CD14-positive monocyte (primary cell): Measurements from ENCODE around the gene NAB1. TPM values are rescaled to one million over a fixed set of nuclear protein-coding genes. Genes with fewer than 3 reads are reported as not detected.

Experiments used
- DNase-seq, 3 donors: peaks; one replicate each; pipeline ENCODE4 v3.0.0-alpha.2; 2011 to 2022
- H2AFZ ChIP-seq: 2 replicates; pipeline ENCODE4 v1.6.0; 2012; ENCODE audit warnings: mild to moderate bottlenecking, low read depth, low read length, inconsistent platforms; ENCODE audit not compliant: insufficient read depth, poor library complexity, severe bottlenecking
- H3K27ac ChIP-seq, 2 donors: 1 replicate in 1 of 2; 2 replicates in 1 of 2; pipeline ENCODE4 v1.5.1; 2012 to 2013; ENCODE audit warnings: low read length in 2 of 2, control low read depth in 1 of 2, inconsistent platforms in 1 of 2, low read depth in 1 of 2, mild to moderate bottlenecking in 1 of 2
- H3K27me3 ChIP-seq, 2 donors: one replicate each; pipeline versions ENCODE4 v1.6.0 to v1.6.1; 2011 to 2013; ENCODE audit warnings: low read length in 2 of 2; ENCODE audit not compliant: control insufficient read depth in 2 of 2, insufficient read depth in 2 of 2
- H3K36me3 ChIP-seq, 2 donors: replicated peaks in 1 of 2; 1 replicate in 1 of 2; 2 replicates in 1 of 2; pipeline versions ENCODE4 v1.5.1 to v1.6.1; 2012 to 2013; ENCODE audit warnings: low read length in 2 of 2, control low read depth in 1 of 2, inconsistent platforms in 1 of 2, mild to moderate bottlenecking in 1 of 2; ENCODE audit not compliant: insufficient read depth in 2 of 2, control insufficient read depth in 1 of 2
- H3K4me1 ChIP-seq, 2 donors: 1 replicate in 1 of 2; 2 replicates in 1 of 2; pipeline versions ENCODE4 v1.5.1 to v1.6.1; 2012 to 2013; ENCODE audit warnings: low read length in 2 of 2, control low read depth in 1 of 2, inconsistent platforms in 1 of 2, mild to moderate bottlenecking in 1 of 2, moderate library complexity in 1 of 2; ENCODE audit not compliant: insufficient read depth in 2 of 2, control insufficient read depth in 1 of 2
- H3K4me2 ChIP-seq: replicated peaks from 2 replicates; pipeline ENCODE3; 2012; ENCODE audit warnings: low read length, moderate library complexity, mild to moderate bottlenecking; ENCODE audit not compliant: poor library complexity, severe bottlenecking; ENCODE audit errors: extremely low read depth
- H3K4me3 ChIP-seq, 3 experiments: fragments of 200-600 bp in 1 of 3; sonication (generic) in 1 of 3; replicated peaks in 1 of 3; 1 replicate in 2 of 3; 2 replicates in 1 of 3; pipeline ENCODE4 v1.5.1; 2011 to 2013; ENCODE audit warnings: low read length in 3 of 3, mild to moderate bottlenecking in 3 of 3, control low read depth in 2 of 3, low read depth in 2 of 3, inconsistent platforms in 1 of 3, moderate library complexity in 1 of 3
- H3K79me2 ChIP-seq: 2 replicates; pipeline ENCODE4 v1.6.0; 2012; ENCODE audit warnings: mild to moderate bottlenecking, control low read depth, inconsistent platforms, low read length, moderate library complexity; ENCODE audit not compliant: insufficient read depth
- H3K9ac ChIP-seq: 2 replicates; pipeline ENCODE4 v1.6.0; 2017; ENCODE audit warnings: low read length, mild to moderate bottlenecking; ENCODE audit not compliant: insufficient read depth, poor library complexity, severe bottlenecking
- H3K9me3 ChIP-seq, 2 donors: replicated peaks in 1 of 2; 1 replicate in 1 of 2; 2 replicates in 1 of 2; pipeline versions ENCODE4 v1.5.1 to v1.6.1; 2012 to 2013; ENCODE audit warnings: low read length in 2 of 2, control low read depth in 1 of 2; ENCODE audit not compliant: control insufficient read depth in 1 of 2, insufficient read depth in 1 of 2
- H4K20me1 ChIP-seq: 2 replicates; pipeline ENCODE4 v1.6.0; 2012; ENCODE audit warnings: mild to moderate bottlenecking, low read length, control low read depth, moderate library complexity; ENCODE audit not compliant: insufficient read depth
- H3K27ac Mint-ChIP-seq, 7 donors: one replicate each; pipeline ENCODE4 v1.8.0; 2020; ENCODE audit warnings: mild to moderate bottlenecking in 7 of 7, mixed read lengths in 7 of 7, moderate library complexity in 6 of 7, inconsistent platforms in 2 of 7
- H3K27me3 Mint-ChIP-seq, 3 donors: one replicate each; pipeline ENCODE4 v1.8.0; 2021 to 2022; ENCODE audit warnings: low read depth in 3 of 3, mild to moderate bottlenecking in 3 of 3, mixed read lengths in 3 of 3, moderate library complexity in 3 of 3, inconsistent platforms in 1 of 3
- H3K36me3 Mint-ChIP-seq, 2 donors: one replicate each; pipeline ENCODE4 v1.8.0; 2020; ENCODE audit warnings: mixed read lengths in 2 of 2, inconsistent platforms in 1 of 2, mild to moderate bottlenecking in 1 of 2
- H3K4me1 Mint-ChIP-seq: one replicate; pipeline ENCODE4 v1.8.0; 2020; ENCODE audit warnings: mild to moderate bottlenecking, mixed read lengths
- H3K4me3 Mint-ChIP-seq, 2 donors: one replicate each; pipeline ENCODE4 v1.8.0; 2020; ENCODE audit warnings: mild to moderate bottlenecking in 2 of 2, mixed read lengths in 2 of 2, moderate library complexity in 1 of 2
- H3K9me3 Mint-ChIP-seq, 7 donors: one replicate each; pipeline ENCODE4 v1.8.0; 2020 to 2022; ENCODE audit warnings: mixed read lengths in 7 of 7, mild to moderate bottlenecking in 6 of 7, moderate library complexity in 6 of 7, inconsistent platforms in 2 of 7
- WGBS: methylation state at CpG from one replicate; pipeline ENCODE4 v1.1.5; 2013; ENCODE audit warnings: missing lambda C conversion rate; ENCODE audit not compliant: insufficient coverage; 5-methylcytosine and 5-hydroxymethylcytosine counted together
- intact Hi-C, 2 donors: fragments of 100-400 bp; cut with micrococcal nuclease; formaldehyde crosslinking; loops; one replicate each; pipeline versions ENCODE4 v1.15.0 to v1.15.1; 2023
- polyA minus RNA-seq: library from RNA; depleted of rRNA, polyadenylated mRNA; stranded (reverse); fragments of >200 nt; gene quantifications from 2 replicates; pipeline ENCODE4 v1.2.3, GENCODE V29; 2012
- polyA plus RNA-seq, 3 donors: library from polyadenylated mRNA; depleted of rRNA in 1 of 3; unstranded in 2 of 3; stranded (reverse) in 1 of 3; fragments of 300-500 nt in 2 of 3; fragments of >200 nt in 1 of 3; fragmentation: Illumina TruSeq in 2 of 3; gene quantifications; 1 replicate in 2 of 3; 2 replicates in 1 of 3; pipeline ENCODE4 v1.2.3, GENCODE V29; 2012 to 2021
- total RNA-seq, 12 experiments: library from RNA in 1 of 12; stranded (reverse) in 1 of 12; fragments of 120-200 nt in 1 of 12; gene quantifications; one replicate each; pipeline ENCODE4 v1.2.4 and lab custom pipeline; 2013 to 2026; ENCODE audit warnings: mixed read lengths in 6 of 12, inconsistent platforms in 1 of 12
- TF ChIP-seq, protein P1 (sequence below): fragments of 200-600 bp; IDR thresholded peaks from one replicate; pipeline ENCODE4 v1.8.0; 2022; ENCODE audit warnings: antibody characterized with exemption, mild to moderate bottlenecking

NAB1 gene, protein sequence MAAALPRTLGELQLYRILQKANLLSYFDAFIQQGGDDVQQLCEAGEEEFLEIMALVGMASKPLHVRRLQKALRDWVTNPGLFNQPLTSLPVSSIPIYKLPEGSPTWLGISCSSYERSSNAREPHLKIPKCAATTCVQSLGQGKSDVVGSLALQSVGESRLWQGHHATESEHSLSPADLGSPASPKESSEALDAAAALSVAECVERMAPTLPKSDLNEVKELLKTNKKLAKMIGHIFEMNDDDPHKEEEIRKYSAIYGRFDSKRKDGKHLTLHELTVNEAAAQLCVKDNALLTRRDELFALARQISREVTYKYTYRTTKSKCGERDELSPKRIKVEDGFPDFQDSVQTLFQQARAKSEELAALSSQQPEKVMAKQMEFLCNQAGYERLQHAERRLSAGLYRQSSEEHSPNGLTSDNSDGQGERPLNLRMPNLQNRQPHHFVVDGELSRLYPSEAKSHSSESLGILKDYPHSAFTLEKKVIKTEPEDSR
- total RNA-seq (2013), result 42.0 TPM
- polyA plus RNA-seq (10 to 100 TPM in 1 of 3 donors, 1 to 10 TPM in 2; 2.9 to 15.5 (median 3.1) TPM), polyA minus RNA-seq (19.3 and 24.0 TPM in 2 replicates), total RNA-seq (lab: John Stamatoyannopoulos, UW) (87.6 to 317 (median 124) reads per million in 11 experiments)

DNA sequence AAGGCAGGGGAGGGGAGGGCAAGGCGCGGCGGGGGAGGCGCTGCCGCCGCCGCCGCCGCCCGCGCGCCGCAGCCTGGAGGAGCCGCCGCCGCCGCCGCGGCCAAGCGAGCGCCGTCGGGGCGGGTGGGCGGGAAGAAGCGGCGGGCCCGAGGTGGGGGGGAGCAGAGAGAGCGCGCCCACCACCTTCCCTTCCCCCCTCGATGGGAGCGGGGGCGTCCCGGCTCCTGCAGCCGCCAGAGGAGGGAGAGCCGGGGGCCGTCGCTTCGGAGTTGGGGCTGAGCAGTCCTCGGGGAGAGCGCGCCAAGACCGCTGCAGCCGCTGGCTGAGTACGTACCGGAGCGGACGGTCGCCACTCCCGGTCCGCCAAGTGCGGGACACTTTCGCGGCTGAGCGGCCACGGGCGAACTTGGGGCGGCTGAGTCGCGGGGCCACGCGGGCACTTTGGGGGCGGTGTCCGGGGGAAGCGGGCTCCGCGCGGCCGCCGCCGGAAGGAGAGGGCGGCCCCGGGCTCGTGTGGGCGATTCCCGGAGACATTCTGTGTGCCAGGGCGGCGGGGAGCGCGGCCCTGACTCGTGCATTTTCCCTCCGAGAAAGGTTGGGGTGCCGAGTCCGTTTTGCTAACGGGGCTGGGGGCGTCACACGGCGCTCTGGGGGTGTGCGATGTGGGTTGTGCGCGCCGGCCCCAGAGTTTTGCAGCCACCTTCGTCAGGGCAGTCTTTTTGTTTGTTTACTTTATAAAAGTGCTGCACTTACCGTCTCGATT lies at the start of gene NAB1:
Gene NAB1, plus strand, starts transcription at position 49 of the 763 bp plus-strand sequence. CDS start 10,094 bp downstream, outside the sequence.
- Histone ChIP-seq H3K4me1 (peaks cover 18 to 29% of the 10 kb centered on the region in 2 donors), H2AFZ (peak within 1 kb of the TSS; percentile 80), H3K79me2 (peaks cover 43% of the 10 kb centered on the region), H3K27me3 (no peaks in the 10 kb centered on the region), H3K9ac (peak within 1 kb of the TSS; percentile 92), H3K9me3 (no peaks in the 10 kb centered on the region), H3K4me3 (peak within 1 kb of the TSS; percentile 96 to 97 (median 97)), H3K27ac (peak within 1 kb of the TSS; percentile 97), H3K4me2 (peak within 1 kb of the TSS; percentile 92), H4K20me1 (peaks cover 39% of the 10 kb centered on the region), H3K36me3 (no peaks in the 10 kb centered on the region)
- Mint-ChIP-seq H3K4me3 (peak within 1 kb of the TSS; percentile 94 to 95), H3K36me3 (no peaks in the 10 kb centered on the region), H3K9me3 (peaks cover 0 to 3% (median 0%) of the 10 kb centered on the region in 7 donors), H3K4me1 (peaks cover 24% of the 10 kb centered on the region), H3K27ac (peak within 1 kb of the TSS; percentile 92 to 99 (median 97)), H3K27me3 (peaks cover 0 to 3% (median 0%) of the 10 kb centered on the region in 3 donors)
- peak; percentile 21 to 45 (median 44) for DNase-seq
- intact Hi-C loops, result loop anchor here (5.0 to 10.0 kb wide), 2 partner anchors 114 to 117 kb away; partner anchors contain the start of gene NEMP2 (in 2 of the 2)
- TF ChIP-seq, protein P1, sequence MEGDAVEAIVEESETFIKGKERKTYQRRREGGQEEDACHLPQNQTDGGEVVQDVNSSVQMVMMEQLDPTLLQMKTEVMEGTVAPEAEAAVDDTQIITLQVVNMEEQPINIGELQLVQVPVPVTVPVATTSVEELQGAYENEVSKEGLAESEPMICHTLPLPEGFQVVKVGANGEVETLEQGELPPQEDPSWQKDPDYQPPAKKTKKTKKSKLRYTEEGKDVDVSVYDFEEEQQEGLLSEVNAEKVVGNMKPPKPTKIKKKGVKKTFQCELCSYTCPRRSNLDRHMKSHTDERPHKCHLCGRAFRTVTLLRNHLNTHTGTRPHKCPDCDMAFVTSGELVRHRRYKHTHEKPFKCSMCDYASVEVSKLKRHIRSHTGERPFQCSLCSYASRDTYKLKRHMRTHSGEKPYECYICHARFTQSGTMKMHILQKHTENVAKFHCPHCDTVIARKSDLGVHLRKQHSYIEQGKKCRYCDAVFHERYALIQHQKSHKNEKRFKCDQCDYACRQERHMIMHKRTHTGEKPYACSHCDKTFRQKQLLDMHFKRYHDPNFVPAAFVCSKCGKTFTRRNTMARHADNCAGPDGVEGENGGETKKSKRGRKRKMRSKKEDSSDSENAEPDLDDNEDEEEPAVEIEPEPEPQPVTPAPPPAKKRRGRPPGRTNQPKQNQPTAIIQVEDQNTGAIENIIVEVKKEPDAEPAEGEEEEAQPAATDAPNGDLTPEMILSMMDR, result no peak
- WGBS, result under 1% methylated on average over 63 of the region's 95 CpGs
